Measurements from ENCODE around the gene WDR37.

Gene WDR37

GRCh38 chr10:1078668-1079067 lies 22.5 kb downstream of the WDR37 start:
- no peak for DNase-seq

DNA sequence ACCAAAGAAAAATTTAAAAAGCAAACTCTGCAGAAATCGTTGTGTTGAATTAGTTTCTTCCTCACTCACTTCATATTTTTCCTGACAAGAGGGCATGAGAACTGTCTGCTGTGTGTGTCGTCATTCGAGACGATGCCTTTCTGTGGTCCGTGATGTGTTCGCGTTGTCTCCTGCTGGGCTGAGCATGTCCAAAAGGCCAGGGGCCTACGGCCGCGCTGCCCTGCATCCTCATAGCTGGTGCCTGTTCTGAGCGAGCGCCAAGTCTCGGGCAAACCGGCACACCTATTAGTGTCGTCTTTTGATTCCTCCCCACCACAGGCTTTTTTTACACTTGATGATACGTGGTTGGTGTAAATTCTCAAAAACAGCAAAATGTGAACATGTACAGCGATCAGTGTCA lies 27.4 kb downstream of the WDR37 start:
- no peak for DNase-seq

DNA sequence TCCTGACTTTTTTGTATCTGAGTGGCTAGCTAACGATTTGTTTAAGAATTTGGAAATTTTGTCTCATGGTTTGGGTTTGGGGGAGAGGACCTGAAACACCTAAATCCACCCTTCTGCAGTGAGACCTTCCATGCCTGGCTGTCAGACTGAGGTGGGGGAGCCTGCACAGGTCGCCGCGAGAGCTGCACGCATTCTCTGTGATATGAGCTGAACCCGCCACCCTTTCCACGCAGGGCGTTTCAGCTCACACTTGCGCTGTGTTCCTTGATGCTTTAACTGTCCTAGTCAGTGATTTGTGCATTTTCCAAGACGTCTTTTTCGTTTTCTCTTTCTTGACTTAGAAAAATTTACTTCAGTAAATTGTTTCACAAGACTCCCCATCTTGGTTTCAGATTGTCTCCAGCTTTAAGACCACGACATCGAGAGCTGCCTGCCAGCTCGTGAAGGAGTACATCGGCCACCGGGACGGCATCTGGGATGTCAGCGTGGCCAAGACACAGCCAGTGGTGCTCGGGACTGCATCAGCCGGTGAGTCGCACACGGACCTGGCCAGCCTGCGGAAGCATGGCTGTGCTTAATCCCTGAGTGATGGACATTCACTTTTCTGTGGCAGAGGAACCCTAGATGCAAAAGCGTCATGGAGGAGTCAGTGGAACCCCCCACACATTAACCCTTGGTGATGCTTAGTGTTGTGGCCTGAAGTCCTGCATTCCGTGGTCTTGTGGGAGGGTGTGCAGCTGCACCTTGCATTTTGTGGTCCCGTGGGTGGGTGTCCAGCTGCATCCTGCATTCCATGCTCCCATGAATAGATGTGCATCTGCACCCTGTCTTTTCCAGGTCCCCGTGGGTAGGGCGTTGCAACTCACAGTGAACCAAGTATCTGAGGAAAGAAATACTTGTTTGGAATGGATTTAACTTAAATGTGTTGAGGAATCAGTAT lies 28.1 kb downstream of the WDR37 start:
- no peak for DNase-seq

- DNase-seq: no peak
Measured at GRCh38 chr10:1085258-1085657, 29.1 kb downstream of the WDR37 start.

- DNase-seq: no peak
Measured at GRCh38 chr10:1086787-1087186, 30.6 kb downstream of the WDR37 start.

GRCh38 chr10:1089017-1089689 lies 33.0 kb downstream of the WDR37 start:
- DNase-seq: no peak

DNA sequence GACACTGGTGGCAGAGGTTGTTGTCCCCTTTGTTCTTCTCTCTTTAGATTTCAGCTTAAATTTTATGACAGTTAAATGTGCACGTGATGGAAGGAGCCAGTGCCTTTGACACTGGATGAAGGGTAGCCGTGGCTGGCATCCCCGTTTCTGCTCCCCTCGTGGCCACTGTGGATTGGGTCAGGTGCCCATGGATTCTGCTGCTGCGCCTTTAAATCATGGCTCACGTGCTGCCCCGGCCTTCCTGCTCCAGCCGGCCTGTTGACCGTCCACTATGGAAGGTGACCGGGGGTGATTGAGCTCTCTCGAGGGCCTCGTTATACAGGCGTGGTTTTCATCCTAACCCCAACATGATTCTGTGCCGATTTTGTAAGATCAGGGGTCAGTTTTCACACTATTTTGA lies 34.5 kb downstream of the WDR37 start:
- no peak for DNase-seq

- DNase-seq: no peak
Measured at GRCh38 chr10:1093696-1094095, 37.5 kb downstream of the WDR37 start.

DNA sequence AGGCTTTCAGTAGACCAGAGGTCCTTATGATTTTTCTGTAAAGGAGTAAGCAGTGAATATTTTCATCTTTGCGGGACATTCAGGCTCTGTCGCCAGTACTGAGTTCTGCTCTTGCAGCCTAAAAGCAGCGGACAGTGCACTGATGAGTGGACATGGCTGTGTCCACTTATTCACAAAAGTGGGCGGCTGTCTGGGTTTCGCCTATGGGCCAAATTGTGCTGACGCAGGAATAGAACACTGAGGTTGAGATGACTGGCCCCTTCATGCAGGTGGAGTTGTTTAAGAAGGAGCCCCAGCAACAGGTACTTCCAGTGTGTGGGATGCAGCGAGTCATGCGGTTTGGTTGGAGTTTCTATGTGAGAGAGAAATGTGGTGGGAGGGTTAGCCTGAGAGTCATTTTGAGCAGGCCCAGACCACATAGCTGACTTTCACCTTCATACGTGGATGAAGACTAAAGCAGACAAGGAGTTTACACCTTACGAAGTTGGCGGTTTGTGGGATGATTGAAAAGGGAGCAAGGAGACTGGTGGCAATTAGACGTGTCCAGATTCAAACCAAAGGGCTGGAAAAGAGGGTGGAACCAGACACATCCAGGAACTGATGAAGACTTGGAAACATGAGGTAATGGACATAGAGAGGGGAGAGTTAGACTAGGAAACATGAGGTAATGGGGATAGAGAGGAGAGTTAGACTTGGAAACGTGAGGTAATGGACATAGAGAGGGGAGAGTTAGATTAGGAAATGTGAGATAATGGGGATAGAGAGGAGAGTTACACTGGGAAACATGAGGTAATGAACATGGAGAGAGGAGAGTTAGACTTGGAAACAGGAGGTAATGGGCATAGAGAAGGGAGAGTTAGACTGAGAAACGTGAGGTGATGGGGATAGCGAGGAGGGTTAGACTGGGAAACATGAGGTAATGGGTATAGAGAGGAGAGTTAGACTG lies 38.2 kb downstream of the WDR37 start:
- no peak for DNase-seq

DNA sequence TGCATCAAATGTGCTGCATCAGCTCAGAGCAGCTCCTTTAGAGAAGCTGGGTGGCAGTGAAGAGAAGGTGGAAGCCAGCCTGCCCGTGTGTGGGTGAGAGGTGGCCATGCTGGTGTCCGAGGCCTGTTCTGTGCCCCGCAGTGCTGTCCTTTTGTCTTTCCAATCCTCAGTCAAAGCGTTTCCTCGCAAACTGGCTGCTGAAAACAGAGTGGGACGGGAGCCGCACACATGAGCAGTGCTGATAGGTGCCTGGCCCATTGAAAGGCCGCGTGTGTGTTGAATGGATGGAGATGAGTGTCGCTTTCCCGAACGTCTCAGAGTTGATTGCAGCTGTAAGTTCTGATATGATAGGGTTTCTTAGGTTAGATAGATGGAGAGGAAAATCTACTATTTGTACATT lies 39.3 kb downstream of the WDR37 start:
- no peak for DNase-seq

- no peak for DNase-seq
Measured at GRCh38 chr10:1096287-1096889, 40.2 kb downstream of the WDR37 start.

DNA sequence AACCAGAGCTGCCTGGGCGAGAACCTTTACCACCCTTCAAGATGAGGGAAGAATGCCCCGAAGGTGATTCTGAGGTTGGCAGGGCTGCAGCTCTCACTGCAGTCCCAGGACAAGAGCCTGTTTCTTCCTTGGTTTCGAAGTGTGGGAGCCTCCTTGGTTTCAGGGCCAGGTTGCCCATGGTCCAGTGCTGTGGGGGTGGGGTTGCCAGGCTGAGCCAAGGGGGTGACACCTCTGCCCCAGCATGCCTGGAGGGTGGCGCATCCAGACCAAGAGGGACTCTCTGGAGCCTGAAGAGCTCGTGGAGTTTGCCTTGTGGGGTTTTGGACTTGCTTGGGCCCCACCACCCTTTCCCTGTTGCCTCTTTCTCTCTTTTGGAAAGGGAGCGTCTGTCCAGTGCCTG lies 41.3 kb downstream of the WDR37 start:
- no peak for DNase-seq

DNA sequence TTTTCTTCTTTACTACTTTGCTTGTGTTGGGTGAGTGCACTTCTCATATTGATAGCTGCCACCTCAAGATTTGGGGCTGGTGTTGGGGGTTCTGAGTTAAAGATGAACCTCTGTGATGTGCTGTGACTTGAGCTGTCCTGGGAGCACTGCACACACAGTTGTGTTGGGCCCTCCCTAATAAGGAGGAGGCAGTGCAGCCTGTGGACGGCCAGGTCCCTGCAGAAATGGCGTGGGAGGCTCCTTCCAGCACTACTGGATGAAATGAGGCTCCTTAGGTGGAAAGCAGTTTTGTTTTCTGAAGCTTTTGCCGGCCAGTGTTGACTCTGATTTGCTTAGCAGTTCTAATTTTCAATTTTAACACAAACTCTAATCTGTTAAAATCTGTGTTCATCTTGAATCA lies 44.0 kb downstream of the WDR37 start:
- no peak for DNase-seq

DNA sequence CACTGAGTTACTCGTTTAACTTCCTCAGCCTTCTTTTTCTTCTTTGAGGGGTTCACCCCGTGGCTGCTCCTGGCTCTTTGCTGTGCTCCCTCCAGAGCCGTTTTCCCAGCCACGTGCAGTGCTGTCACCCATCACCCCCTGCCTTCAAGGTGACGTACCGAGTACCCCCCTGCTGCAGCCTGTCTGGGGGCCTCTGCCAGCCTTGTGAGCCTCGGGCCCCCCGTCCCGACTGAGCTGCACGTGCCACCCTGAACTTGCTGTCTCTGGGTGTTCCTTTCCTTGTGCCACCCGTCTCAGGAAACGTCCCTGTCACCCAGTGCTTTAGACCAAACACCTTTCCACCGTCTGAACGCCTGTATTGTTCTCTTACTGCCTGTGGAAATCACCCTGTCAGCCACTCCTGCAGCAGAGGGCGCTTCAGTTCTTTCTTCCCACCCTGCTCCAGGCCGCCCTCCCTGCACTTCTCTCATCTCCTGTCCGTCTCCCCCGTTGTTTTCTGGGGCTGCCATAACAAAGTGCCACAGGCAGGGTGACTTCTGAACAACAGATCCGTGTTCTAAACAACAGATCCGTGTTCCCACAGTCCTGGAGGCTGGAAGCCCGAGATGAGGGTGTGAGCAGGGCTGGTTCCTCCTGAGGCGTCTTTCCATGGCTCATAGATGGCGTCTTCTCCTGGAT lies 44.6 kb downstream of the WDR37 start:
- no peak for DNase-seq

GRCh38 chr10:1101946-1102345 lies 45.8 kb downstream of the WDR37 start:
- DNase-seq: no peak

DNA sequence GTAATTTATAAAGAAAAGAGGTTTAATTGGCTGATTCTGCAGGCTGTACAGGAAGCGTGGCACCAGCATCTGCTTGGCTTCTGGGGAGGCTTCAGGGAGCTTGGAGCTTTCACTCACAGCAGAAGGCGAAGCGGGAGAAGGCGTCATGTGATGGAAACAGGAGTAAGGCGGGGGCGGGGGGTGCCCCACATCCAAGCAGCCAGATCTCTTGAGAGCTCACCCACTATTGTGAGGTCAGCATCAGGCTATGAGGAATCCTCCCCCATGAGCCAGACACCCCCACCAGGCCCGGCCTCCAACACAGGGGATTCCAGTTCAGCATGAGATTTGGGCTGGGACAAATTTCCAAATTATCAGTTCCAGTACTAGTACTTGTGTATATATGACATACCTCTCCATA lies 46.2 kb downstream of the WDR37 start:
- no peak for DNase-seq

GRCh38 chr10:1102831-1103230 lies 46.6 kb downstream of the WDR37 start:
- no peak for DNase-seq

DNA sequence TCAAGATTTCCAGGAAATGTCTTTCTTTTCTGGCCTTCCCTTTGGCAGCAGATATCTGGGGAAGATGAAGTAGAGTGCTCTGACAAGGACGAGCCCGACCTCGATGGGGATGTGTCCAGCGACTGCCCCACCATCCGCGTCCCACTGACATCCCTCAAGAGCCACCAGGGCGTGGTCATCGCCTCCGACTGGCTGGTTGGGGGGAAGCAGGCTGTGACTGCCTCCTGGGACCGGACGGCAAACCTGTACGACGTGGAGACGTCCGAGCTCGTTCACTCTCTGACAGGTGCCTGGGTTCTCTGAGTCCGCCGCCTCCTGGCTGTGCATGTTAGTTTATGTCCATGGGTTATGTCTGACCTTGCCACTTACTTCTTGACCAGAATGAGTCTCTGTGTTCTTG lies 47.4 kb downstream of the WDR37 start:
- no peak for DNase-seq

GRCh38 chr10:1104971-1105370 lies 48.8 kb downstream of the WDR37 start:
- DNase-seq: no peak

DNA sequence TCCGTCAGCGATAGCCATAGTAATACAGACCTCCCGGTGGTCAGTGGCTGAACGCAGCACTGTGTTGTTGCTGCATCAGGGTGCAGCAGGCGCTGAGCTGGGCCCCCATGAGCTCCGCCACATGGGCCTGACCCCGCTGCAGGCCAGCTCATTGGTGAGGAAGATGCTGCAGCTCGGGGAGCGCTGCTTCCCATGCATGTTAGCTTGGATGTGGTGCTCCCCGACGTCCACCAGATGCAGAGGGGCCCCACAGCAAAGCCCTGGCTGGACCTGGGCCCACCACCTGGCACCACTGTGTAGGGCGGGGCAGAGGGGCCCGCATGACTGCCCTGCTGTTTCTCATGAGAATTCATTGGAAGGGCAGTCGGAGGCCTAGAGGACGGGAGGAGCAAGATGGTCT lies 50.8 kb downstream of the WDR37 start:
- DNase-seq: no peak

DNA sequence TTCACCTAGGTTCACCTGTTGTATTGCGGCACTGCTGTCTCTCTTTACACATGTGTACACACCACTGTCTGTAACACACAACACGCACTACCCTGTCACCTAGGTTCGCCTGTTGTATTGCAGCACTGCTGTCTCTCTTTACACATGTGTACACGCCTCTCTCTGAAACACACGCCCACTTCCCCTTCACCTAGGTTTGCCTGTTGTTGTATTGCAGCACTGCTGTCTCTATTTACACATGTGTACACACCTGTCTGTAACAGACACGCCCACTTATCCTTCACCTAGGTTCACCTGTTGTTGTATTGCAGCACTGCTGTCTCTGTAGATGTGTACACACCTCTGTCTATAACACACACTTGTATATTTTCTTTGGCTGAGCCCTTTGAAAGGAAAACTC lies 51.5 kb downstream of the WDR37 start:
- no peak for DNase-seq
